RPMI7951 (cell line): Measurements from ENCODE around the gene TM7SF2. TPM values are rescaled to one million over a fixed set of nuclear protein-coding genes. Genes with fewer than 3 reads are reported as not detected.

ENCODE experiments used
- DNase-seq: peaks from one replicate; pipeline ENCODE4 v3.0.0-alpha.2; 2012; ENCODE audit warnings: low read depth
- total RNA-seq: library from RNA; depleted of rRNA; stranded (reverse); fragments of >200 nt; shearing (Covaris generic); gene quantifications from 2 replicates; pipeline ENCODE4 v1.2.3, GENCODE V29; 2014

TM7SF2 gene
- total RNA-seq, 1 experiment from 2014 or later, result 6.0 TPM

DNA sequence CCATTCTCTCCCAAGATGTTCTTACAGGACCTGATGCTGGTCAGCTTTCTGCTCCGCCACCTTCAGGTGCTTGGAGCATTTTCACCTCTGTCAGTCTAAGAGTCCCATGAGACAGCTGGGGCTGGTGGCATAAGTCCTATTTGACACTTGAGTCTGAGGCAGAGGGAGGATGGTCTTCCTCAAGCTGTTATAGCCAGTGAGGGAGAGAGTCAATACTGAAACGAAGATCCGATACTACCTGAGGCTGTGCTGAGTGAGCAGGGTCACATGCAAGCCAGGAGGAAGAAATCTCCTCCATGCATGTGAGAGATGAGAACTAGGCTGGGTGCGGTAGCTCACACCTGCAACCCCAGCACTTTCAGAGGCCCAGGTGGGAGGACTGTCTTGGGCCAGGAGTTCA lies 22.1 kb upstream of the TM7SF2 start:
- no peak for DNase-seq

DNA sequence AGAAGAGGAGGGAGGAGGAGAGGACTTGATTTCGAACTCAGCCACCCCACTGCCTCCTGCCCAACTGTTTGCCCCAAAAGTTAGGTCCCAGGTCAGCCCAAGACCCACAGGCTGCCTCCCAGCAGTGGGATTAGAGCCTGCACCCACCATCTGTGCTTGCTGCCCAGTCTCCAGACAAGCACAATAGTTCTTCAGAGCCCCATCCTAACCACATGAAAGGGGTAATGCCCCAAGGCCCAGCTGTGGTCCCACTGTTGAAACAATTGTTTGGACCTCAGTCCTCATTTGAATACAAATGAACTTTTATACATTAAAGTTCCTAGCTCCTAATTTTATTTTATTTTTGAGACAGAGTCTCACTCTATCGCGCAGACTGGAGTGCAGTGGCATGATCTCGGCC lies 21.0 kb upstream of the TM7SF2 start:
- no peak for DNase-seq

DNA sequence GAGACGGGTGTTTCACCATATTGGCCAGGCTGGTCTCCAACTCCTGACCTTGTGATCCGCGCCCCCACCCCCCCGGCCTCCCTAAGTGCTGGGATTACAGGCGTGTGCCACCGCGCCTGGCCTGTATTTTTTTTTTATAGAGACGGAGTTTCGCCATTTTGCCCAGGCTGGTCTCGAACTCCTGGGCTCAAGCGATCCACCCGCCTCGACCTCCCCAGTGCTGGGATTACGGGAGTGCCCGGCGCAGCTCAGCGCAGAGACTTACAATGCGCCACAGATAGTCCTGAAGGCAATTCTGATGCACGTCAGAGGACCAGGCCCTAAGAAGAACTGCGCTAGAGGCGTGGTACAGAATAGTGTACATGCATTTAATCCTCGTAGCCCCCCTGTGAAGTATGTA lies 16.2 kb upstream of the TM7SF2 start:
- DNase-seq, result no peak

DNA sequence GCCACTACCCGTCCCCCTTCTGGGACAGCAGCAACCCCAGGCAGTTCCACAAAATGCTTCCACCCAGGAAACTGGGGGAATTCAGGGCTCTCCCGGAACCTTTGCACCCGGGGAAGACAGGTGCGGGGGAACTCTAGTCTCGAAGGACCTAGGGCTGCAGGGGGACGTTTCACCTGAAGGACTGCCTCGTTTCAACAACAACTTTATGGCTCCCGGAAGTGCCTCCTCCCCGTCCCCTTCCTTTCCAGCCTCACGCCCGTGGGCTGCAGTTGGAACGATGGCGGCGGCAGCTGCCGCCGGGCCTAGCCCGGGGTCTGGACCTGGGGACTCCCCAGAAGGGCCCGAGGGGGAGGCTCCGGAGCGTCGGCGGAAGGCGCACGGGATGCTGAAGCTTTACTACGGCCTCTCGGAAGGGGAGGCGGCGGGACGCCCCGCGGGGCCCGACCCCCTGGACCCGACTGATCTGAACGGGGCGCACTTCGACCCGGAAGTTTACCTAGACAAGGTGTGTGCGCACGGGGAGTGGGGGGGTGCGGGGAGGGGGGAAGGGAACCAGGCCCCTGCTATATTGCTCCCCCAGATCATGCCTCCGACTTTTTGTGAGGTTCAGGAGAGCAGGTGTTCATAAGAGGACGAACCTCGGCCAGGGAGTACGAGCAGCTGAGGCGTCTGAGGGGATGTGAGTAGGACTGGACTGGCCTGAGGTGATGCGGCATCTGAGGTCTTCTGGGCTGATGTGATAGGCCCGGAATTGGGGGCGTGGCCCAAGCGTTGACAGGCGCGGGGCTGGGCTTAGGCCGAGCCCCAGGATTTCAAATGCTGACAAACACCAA lies 15.5 kb upstream of the TM7SF2 start, which contains the start of gene VPS51:
VPS51 (plus strand) TSS at position 241 of the 833 bp plus-strand sequence; CDS start at position 278, 37 bp downstream.
- peak; percentile 89 for DNase-seq

DNA sequence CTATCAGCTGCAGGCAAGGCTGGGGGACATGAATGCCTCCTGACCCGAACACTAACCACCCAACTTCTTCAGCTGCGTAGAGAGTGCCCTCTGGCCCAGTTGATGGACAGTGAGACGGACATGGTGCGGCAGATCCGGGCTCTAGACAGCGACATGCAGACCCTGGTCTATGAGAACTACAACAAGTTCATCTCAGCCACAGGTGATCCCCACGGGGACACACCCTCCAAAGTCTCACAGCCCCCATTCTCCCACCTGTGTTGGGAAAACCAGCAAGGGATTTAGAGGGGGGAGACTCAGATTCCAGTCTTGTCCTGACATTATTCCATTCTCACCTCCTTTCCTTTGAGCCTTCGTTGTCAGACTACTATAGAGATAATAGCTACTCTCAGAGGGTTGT lies 14.7 kb upstream of the TM7SF2 start:
- DNase-seq, result no peak

DNA sequence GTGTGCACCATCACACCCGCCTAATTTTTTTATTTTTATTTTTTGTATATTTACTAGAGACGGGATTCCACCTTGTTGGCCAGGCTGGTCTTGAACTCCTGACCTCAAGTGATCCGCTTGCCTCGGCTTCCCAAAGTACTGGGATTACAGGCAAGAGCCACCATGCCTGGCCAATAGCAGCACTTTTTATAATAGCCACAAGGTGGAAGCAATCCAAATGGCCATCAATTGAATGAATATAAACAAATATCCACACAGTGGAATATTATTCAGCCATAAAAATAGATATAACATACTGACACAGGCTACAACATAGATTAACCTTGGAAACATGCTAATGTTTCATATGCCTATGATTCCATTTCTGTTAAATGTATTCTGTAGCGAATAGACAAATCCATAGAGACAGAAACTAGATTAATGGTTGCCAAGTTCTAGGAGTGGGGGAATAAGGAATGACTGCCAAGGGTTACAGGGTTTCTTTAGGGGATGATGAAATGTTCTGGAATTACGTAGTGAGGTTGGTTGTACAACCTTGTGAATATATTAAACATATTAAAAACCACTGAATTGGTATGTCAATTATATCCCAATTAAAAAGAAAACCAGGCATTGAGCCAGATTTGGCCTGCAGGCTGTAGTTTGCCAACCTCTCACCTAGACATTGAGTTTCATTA lies 10.9 kb upstream of the TM7SF2 start:
- DNase-seq, result no peak

DNA sequence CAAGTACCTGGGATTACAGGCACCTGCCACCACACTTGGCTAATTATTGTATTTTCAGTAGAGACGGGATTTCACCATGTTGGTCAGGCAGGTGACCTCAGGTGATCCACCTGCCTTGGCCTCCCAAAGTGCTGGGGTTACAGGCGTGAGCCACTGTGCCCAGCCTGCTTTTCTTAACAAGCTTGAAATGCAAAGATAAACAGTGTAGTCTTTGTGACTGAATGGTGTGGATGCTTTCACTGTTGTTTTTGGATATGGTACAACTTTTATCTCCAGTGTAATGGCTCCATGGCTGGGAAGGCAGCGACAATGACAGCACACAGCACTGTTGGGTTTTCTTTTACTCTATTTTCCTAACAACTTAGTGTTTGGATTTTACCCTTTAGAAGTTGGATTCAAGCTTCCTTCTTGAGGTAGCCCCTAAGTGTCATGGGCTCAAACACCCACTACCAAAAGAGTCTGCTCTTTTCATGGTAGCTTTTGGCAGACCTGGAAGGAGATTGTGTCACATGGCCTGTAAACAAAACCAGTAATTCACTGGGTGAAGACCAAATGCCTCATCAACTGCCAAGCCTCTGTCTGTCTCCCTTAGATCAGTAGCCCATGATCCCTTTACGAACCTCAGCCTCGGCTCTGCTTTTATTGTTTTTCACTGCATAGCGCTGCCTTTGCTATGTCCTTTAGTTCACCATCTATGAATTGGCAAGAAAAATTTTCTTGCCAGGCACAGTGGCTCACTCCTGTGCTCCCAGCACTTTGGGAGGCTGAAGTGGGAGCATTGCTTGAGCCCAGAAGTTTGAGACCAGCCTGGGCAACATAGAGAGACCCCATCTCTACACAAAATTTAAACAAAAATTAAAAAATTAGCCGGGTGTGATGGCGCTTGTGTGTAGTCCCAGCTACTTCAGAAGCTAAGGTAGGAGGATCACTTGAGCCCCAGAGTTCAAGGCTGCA lies 9.3 kb upstream of the TM7SF2 start:
- DNase-seq, result no peak

DNA sequence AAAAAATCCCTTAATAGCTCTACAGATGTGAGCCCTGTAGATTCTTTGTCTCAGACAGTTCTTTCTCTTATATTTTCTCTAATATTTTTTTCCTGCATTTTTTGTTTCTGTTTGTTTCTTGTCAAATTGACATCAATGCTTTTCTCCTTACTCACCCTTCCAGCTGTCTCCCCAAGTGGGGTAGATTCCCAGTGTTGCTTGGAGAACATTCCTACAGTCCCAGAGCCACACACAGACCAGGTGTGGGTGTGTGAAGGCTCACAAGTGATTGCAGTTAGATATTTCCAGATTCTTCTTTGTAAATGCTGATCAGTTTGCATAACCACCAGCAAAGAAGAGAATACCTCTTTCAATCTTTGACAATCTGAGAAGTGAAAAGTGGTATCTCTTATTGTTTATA lies 8.2 kb upstream of the TM7SF2 start:
- DNase-seq, result no peak

DNA sequence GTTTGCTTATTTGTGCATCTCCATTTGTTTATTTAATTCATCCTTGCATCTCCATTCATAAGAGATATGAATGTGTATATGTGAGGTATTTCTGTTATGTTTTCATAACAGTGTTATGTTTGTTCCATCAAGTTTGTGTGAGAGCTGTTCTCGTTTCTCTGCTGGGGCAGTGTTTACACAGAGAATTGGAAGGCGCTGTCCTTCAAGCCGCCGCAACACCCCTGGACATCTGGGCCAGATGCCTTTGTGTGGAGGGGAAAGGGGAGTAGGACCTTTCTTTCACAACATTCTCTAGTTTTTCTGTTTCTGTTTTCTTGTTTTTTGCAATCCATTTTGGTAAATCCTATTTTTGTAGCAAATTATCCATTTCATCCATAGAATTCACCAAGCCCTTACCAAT lies 7.0 kb upstream of the TM7SF2 start:
- DNase-seq, result no peak

DNA sequence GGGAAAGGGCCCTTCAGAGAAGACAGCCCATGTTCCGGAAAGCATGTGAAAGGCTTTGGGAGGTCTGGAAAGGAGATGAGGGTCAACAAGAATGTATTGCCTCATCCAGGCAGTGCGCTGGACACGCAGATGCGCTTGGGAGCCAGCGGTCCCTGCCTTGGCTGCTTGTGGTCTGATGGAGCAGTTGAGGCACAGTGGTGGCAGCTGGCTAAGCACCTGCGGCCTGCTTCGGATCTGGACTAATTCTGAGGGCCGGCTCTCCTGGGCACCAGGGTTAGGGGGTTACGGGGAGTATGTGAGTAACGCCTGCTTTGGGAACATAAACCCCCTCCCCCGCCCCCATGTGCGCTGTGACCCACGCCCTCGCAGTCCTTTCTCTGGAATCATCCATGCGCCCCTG lies 4.6 kb upstream of the TM7SF2 start:
- DNase-seq, result no peak

DNA sequence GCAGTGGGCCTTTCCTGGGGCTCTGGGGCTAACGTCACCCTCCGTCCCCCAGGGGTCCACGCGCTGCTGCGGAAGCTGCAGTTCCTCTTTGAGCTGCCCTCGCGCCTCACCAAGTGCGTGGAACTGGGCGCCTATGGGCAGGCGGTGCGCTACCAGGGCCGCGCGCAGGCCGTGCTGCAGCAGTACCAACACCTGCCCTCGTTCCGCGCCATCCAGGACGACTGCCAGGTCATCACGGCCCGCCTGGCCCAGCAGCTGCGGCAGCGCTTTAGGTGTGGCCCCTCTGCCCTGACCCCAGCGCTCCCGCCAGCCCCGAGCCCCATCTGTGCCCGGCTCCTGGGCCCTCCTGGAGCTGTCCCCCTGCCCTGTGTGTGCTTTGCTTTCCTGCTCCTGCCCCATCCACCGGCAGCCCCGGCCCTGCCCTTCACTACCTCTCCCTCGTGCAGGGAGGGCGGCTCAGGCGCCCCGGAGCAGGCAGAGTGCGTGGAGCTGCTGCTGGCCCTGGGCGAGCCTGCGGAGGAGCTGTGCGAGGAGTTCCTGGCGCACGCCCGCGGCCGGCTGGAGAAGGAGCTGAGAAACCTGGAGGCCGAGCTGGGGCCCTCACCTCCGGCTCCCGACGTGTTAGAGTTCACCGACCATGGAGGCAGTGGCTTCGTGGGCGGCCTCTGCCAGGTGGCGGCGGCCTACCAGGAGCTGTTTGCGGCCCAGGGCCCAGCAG lies 3.8 kb upstream of the TM7SF2 start:
- no peak for DNase-seq

DNA sequence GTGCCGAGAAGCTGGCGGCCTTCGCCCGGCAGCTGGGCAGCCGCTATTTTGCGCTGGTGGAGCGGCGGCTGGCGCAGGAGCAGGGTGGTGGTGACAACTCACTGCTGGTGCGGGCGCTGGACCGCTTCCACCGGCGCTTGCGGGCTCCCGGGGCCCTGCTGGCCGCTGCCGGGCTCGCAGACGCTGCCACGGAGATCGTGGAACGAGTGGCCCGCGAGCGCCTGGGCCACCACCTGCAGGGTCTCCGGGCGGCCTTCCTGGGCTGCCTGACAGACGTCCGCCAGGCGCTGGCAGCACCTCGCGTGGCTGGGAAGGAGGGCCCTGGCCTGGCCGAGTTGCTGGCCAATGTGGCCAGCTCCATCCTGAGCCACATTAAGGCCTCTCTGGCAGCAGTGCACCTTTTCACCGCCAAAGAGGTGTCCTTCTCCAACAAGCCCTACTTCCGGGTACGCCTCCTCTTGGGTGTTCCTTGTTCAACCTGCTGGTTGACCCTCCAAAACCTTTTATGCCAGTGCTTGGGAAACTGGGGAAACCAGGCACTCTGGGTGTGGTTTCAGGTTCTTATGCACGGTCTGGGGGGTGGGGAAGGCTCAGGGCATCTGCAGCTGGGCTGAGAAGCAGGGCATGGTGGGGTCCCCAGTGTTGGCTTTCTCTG lies 3.1 kb upstream of the TM7SF2 start:
- no peak for DNase-seq

DNA sequence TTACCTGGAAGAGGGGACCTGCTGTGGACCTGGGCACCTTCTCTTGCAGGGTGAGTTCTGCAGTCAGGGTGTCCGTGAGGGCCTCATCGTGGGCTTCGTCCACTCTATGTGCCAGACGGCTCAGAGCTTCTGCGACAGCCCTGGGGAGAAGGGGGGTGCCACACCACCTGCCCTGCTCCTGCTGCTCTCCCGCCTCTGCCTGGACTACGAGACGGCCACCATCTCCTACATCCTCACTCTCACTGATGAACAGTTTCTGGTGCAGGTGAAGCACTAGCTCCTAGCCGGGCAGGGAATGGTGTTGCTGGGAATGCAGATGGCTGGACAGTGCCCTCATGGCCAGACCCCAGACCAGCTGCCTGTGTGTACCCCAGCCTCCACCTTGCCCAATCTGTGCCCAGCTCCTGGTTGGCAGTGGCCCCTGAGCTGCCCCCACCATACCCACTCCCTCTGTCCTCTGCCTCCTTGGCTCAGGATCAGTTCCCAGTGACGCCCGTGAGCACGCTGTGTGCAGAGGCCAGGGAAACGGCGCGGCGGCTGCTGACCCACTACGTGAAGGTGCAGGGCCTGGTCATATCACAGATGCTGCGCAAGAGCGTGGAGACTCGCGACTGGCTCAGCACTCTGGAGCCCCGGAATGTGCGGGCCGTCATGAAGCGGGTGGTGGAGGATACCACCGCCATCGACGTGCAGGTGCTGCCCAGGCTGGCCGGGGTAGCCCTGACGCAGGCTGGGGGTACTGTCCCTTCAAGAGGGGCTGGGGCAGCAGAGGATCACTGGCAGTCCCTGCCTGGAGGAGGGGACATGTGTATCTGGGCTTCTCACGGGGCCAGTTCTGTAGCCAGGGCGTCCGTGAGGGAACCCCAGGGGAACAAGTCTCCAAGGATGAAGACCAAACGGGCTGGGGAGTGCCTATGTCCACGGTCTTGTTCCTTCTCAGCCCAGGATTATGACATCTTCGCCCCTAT lies 2.2 kb upstream of the TM7SF2 start:
- DNase-seq, result no peak

DNA sequence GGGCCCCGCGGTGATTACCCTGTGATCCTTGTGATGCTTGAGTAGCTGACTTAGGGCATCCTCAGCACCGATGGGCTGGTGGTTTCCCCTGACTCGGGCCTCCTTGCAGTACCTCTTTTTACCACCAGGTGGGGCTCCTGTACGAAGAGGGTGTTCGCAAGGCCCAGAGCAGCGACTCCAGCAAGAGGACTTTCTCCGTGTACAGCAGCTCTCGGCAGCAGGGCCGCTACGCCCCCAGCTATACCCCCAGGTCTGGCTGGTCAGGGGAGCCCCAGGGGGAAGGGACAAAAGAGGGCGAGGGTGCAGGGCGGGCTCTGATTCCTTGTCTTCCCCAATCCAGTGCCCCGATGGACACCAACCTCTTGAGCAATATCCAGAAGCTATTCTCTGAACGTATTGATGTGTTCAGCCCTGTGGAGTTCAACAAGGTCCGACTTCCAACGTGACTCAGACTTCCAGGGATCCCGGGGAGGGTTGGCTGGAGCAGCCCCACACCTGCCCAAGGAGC lies 1.3 kb upstream of the TM7SF2 start:
- DNase-seq, result peak; percentile 68

DNA sequence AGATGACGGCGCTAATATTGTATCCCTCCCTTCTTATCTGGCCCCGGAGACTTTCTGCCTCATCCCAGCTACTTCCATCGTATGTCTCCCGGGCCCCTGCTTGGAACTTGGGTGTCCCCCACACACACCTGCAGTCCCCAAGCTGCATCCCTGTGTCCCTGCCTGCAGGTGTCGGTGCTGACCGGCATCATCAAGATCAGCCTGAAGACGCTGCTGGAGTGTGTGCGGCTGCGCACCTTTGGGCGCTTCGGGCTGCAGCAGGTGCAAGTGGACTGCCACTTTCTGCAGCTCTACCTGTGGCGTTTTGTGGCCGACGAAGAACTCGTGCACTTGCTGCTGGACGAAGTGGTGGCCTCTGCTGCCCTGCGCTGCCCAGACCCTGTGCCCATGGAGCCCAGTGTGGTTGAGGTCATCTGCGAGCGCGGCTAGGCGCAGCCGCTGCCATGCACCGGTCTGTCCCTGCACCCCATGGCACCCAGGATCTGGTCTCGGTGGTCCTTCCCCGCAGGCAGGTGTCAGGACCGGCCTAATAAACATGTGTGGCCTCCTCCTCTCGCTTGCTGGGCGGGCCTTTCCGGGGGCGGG lies 421 bp upstream of the TM7SF2 start:
- no peak for DNase-seq

DNA sequence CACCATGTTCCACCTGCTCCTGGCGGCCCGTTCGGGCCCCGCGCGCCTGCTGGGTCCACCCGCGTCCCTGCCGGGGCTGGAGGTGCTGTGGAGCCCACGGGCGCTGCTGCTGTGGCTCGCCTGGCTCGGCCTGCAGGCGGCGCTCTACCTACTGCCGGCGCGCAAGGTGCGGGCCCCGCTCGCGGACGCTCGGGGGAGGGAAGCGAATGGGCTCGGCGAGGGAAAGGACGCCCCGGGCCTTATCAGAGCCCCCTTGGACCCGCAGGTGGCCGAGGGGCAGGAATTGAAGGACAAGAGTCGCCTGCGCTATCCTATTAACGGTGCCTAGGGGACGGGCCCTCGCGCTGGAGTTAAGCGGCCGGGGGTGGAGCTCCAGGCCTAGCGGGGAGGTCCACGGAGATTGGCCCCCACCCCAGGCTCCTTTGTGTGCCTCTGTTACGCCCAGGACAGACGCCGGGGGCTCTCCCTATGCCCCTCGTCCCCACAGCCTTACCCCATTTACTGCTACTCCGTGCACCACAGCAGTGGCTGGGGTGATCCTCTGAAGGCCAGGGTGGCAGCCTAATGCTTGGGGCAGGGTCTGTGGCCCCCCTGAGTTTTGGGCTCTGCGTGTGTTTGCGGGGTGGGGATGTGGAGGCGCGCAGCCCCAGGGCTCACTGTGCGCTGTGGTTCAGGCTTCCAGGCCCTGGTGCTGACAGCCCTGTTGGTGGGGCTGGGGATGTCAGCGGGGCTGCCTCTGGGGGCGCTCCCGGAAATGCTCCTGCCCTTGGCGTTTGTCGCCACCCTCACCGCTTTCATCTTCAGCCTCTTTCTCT lies 1.1 kb downstream of the TM7SF2 start:
- DNase-seq, result no peak

DNA sequence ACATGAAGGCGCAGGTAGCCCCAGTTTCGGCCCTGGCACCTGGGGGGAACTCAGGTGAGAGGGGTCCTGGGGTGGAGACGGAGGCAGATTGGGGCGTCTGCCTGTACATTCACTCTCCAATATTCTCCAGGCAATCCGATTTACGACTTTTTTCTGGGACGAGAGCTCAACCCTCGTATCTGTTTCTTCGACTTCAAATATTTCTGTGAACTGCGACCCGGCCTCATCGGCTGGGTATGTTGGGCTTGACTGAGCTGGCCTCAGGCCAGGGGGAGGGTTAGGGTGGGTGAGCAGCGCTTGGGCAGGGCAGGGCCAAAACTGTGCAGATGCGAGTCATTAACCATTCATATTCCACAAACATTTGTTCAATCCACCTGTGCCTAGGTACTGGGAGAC lies 1.7 kb downstream of the TM7SF2 start:
- no peak for DNase-seq

DNA sequence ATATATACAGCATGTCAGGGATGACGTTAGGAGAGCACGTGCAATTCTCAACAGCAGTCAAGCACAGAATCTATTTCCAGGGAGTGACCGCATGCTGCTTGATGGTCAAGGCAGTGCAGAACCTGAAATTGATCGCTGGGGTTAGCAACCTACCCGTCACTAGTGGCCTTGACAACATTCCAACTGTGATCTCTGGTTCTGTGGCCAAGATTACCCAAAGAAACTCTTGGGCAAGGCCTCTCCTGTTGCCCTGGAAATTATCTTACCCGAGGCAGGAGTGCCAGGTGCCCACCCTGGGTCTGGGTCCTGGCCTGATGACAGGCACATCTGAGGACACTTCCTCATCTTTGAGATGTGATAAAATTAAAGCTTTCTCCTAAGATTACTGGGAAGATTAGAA lies 2.2 kb downstream of the TM7SF2 start:
- no peak for DNase-seq
